ENCODE results near the gene CNTF.

The CNTF gene

GRCh38 chr11:58579192-58580129 is 43.0 kb upstream of the CNTF start (continued):
- TF ChIP-seq ZEB2 (tag by site-specific recombination; IDR thresholded peaks at IDR 0.05): peak; percentile 96
- peak; percentile 94 for TF ChIP-seq ZNF335 (tag by site-specific recombination; conservative IDR thresholded peaks at IDR 0.05)
- no peak for TF ChIP-seq GLI2 (tag by site-specific recombination; IDR thresholded peaks at IDR 0.05; ENCODE audit: borderline replicate concordance, low read depth)
- no peak for TF ChIP-seq ZNF202 (tag by site-specific recombination; IDR thresholded peaks at IDR 0.05; ENCODE audit: borderline replicate concordance)
- TF ChIP-seq ZBTB1 (tag by site-specific recombination; IDR thresholded peaks at IDR 0.05): 0 out of 2 replicates have a peak, but pooled peaks have one; percentile 20
- TF ChIP-seq ZNF707 (tag by site-specific recombination; IDR thresholded peaks at IDR 0.05): no peak
- 0 out of 2 replicates have a peak, but pooled peaks have one; percentile 52 for TF ChIP-seq ZNF24 (tag by site-specific recombination; IDR thresholded peaks at IDR 0.05)
- TF ChIP-seq ZNF610 (tag by site-specific recombination; IDR thresholded peaks at IDR 0.05; ENCODE audit: borderline replicate concordance): no peak
- TF ChIP-seq ZFHX2 (tag by site-specific recombination; conservative IDR thresholded peaks at IDR 0.05): no peak; the same call in 1 of the 2 replicates
- TF ChIP-seq ZNF280C (tag by site-specific recombination; IDR thresholded peaks at IDR 0.05): no peak
- no peak for TF ChIP-seq ZNF621 (tag by site-specific recombination; IDR thresholded peaks at IDR 0.05)
- TF ChIP-seq GLI4 (tag by site-specific recombination; IDR thresholded peaks at IDR 0.05): 0 out of 2 replicates have a peak, but pooled peaks have one; percentile 32
- TF ChIP-seq BCL11B (tag by site-specific recombination; IDR thresholded peaks at IDR 0.05; ENCODE audit: low read depth): no peak
- peak; percentile 93 for TF ChIP-seq GLIS1 (tag by site-specific recombination; IDR thresholded peaks at IDR 0.05)
- peak; percentile 73; the same call in 1 of the 2 replicates for TF ChIP-seq ZNF639 (tag by site-specific recombination; IDR thresholded peaks at IDR 0.05)
- peak; percentile 71 for TF ChIP-seq ZNF324 (tag by site-specific recombination; IDR thresholded peaks at IDR 0.05)
- peak; percentile 94 for TF ChIP-seq ZIC2 (tag by site-specific recombination; IDR thresholded peaks at IDR 0.05)
- peak; percentile 94 for TF ChIP-seq PRDM10 (tag by site-specific recombination; IDR thresholded peaks at IDR 0.05)
- no peak for TF ChIP-seq ZNF302 (tag by site-specific recombination; IDR thresholded peaks at IDR 0.05; ENCODE audit: low read depth)
- TF ChIP-seq REST (tag by site-specific recombination; IDR thresholded peaks at IDR 0.05): 0 out of 2 replicates have a peak, but pooled peaks have one; percentile 25
- TF ChIP-seq ZNF76 (tag by site-specific recombination; IDR thresholded peaks at IDR 0.05; ENCODE audit: borderline replicate concordance, low read depth): peak; percentile 58; the same call in 1 of the 2 replicates
- TF ChIP-seq AEBP2 (tag by site-specific recombination; IDR thresholded peaks at IDR 0.05; ENCODE audit: borderline replicate concordance): no peak
- TF ChIP-seq ZNF423 (tag by site-specific recombination; IDR thresholded peaks at IDR 0.05): peak; percentile 92
- no peak for TF ChIP-seq ZNF350 (tag by site-specific recombination; IDR thresholded peaks at IDR 0.05)
